PC-9 (cell line): ENCODE results near the gene MPC1L. TPM values are rescaled to one million over a fixed set of nuclear protein-coding genes. Genes with fewer than 3 reads are reported as not detected.
"Not testable (repeated sequence)": the region's sequence is repeated elsewhere in the genome, so short reads cannot be mapped to it uniquely, and the experiment has no call there.

Experiments
- BruUV-seq: library from RNA; stranded (reverse); fragments of 400-500 nt; replicated peaks from 2 replicates; lab custom pipeline; 2021; lab: Mats Ljungman, UMichigan
- CTCF ChIA-PET: fragments of 300-600 bp; sonication (Branson Sonifier 250); formaldehyde crosslinking; loops from one replicate; lab custom pipeline; 2022; ENCODE audit warnings: antibody characterized with exemption; lab: Charles Lee
- POLR2A ChIA-PET: fragments of 300-600 bp; sonication (Branson Sonifier 250); formaldehyde crosslinking; loops from one replicate; lab custom pipeline; 2022; ENCODE audit warnings: antibody characterized with exemption; ENCODE audit not compliant: unreplicated experiment; lab: Charles Lee
- DNase-seq, 2 experiments: peaks; one replicate each; pipeline versions ENCODE4 v3.0.0 to v3.0.0-alpha.2; 2015 to 2022; ENCODE audit warnings: mixed read lengths in 1 of 2
- H2AFZ ChIP-seq: fragments of 200-600 bp; sonication (generic); 2 replicates; pipeline ENCODE4 v1.8.1; 2017; ENCODE audit warnings: antibody characterized with exemption
- H3F3A ChIP-seq: fragments of 200-600 bp; sonication (generic); 2 replicates; pipeline ENCODE4 v1.8.1; 2017; ENCODE audit warnings: antibody characterized with exemption, mild to moderate bottlenecking, low read depth; ENCODE audit not compliant: insufficient read depth
- H3K27ac ChIP-seq: fragments of 200-600 bp; sonication (generic); 2 replicates; pipeline ENCODE4 v1.6.1; 2016; ENCODE audit warnings: mixed run types
- H3K27me3 ChIP-seq: fragments of 200-600 bp; sonication (generic); 2 replicates; pipeline ENCODE4 v1.6.1; 2016; ENCODE audit warnings: low read depth, mixed run types; ENCODE audit not compliant: insufficient read depth
- H3K36me3 ChIP-seq: fragments of 200-600 bp; sonication (generic); 2 replicates; pipeline ENCODE4 v1.6.1; 2016; ENCODE audit warnings: low read depth, mixed run types
- H3K4me1 ChIP-seq: fragments of 200-600 bp; sonication (generic); replicated peaks from 2 replicates; pipeline ENCODE4 v1.6.1; 2016; ENCODE audit warnings: mixed run types; ENCODE audit not compliant: insufficient read depth
- H3K4me2 ChIP-seq: fragments of 200-600 bp; sonication (generic); 2 replicates; pipeline ENCODE4 v1.6.1; 2017; ENCODE audit warnings: mixed run types
- H3K4me3 ChIP-seq: fragments of 200-600 bp; sonication (generic); 2 replicates; pipeline ENCODE4 v1.6.1; 2016; ENCODE audit warnings: mixed run types
- H3K79me2 ChIP-seq: fragments of 200-600 bp; sonication (generic); 2 replicates; pipeline ENCODE4 v1.6.1; 2017; ENCODE audit warnings: low read depth, mixed run types
- H3K9me2 ChIP-seq: fragments of 200-600 bp; sonication (generic); 2 replicates; pipeline ENCODE4 v1.8.1; 2017; ENCODE audit warnings: mild to moderate bottlenecking; ENCODE audit not compliant: insufficient read depth
- H3K9me3 ChIP-seq: fragments of 200-600 bp; sonication (generic); 2 replicates; pipeline ENCODE4 v1.8.1; 2016; ENCODE audit warnings: low read depth; ENCODE audit not compliant: insufficient read depth
- H4K20me1 ChIP-seq: fragments of 200-600 bp; sonication (generic); 2 replicates; pipeline ENCODE4 v1.8.1; 2017; ENCODE audit not compliant: insufficient read depth
- CTCF ChIP-seq: fragments of 200-600 bp; sonication (generic); conservative IDR thresholded peaks from 2 replicates; pipeline ENCODE4 v1.6.1; 2017; ENCODE audit warnings: mixed run types, antibody characterized with exemption, mild to moderate bottlenecking, moderate library complexity
- EZH2 ChIP-seq: fragments of 200-600 bp; sonication (generic); IDR thresholded peaks from 2 replicates; pipeline ENCODE4 v1.8.0; 2017; ENCODE audit warnings: antibody characterized with exemption, low read depth
- intact Hi-C: fragments of 100-400 bp; cut with micrococcal nuclease; formaldehyde crosslinking; loops from one replicate; pipeline ENCODE4 v1.10.0; 2022; ENCODE audit not compliant: unreplicated experiment
- total RNA-seq: library from RNA; stranded (reverse); gene quantifications from 2 replicates; pipeline ENCODE4 v1.2.3, GENCODE V29; 2021

MPC1L gene
- total RNA-seq, 1 experiment from 2014 or later = not detected

- H3K36me3 ChIP-seq = no peaks in the 10 kb centered on the region
- H3F3A ChIP-seq = no peaks in the 10 kb centered on the region
- H3K4me2 ChIP-seq = no peak overlapping the region
- TF ChIP-seq EZH2 = no peak
- TF ChIP-seq CTCF = no peak
- CTCF ChIA-PET = no interaction called here
- no peak overlapping the region for H3K4me3 ChIP-seq
- DNase-seq = no peak
- H3K4me1 ChIP-seq = no peaks in the 10 kb centered on the region
- no peaks in the 10 kb centered on the region for H3K9me3 ChIP-seq
- no peaks in the 10 kb centered on the region for H4K20me1 ChIP-seq
- 0 out of 2 replicates have a peak, but pooled peaks cover 6% of the 10 kb centered on the region for H3K79me2 ChIP-seq
- BruUV-seq = no TSS peak
- intact Hi-C loops = no loop called here
- no peak overlapping the region for H3K27ac ChIP-seq
- H3K9me2 ChIP-seq = no peaks in the 10 kb centered on the region
- POLR2A ChIA-PET = no interaction called here
- no peaks in the 10 kb centered on the region for H3K27me3 ChIP-seq
- no peak overlapping the region for H2AFZ ChIP-seq
Measured at GRCh38 chrX:40582811-40583210, 40.4 kb upstream of the MPC1L start.

- H3K4me1 ChIP-seq, H3F3A ChIP-seq, H3K36me3 ChIP-seq, H3K4me2 ChIP-seq, BruUV-seq, H4K20me1 ChIP-seq, H2AFZ ChIP-seq, DNase-seq, H3K27me3 ChIP-seq, H3K4me3 ChIP-seq, intact Hi-C loops, H3K9me3 ChIP-seq, H3K9me2 ChIP-seq, H3K79me2 ChIP-seq, POLR2A ChIA-PET, H3K27ac ChIP-seq: not testable (repeated sequence)
- CTCF ChIA-PET = interaction anchor here (0.5 kb wide), 1 partner anchor 874 kb away, joined by 8 read pairs; no protein-coding TSS in a partner anchor
Measured at GRCh38 chrX:40587623-40588022, 35.6 kb upstream of the MPC1L start.

DNA sequence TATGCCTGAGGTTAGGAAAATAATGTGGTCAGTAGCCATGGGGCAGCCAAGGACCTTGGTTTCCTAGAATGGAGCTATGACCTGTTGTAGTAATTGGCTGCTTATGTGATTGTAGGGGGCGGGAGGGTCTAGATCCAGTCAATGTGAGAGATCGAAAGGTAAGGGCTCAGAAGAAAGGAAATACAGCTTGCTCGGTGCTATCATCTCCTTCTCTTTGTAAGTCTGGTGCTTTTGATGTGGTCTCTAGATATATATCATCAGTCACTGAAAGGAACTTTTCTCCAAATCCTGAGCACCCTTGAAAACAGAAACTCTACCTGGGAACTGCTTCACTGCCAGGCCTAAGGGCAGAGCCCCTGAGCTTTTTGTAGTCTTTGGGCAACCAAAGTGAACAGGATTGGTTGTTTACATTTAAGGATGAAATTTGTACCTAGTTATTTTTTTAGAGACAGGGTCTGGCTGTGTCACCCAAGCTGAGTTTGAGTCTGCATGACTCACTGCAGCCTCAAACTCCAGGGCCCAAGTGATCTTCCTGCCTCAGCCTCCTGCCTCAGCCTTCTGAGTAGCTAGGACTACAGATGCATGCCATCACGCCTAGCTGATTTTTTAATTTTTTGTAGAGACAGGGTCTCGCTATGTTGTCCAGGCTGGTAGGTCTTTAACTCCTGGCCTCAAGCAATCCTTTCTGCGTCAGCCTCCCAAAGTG, 33.5 kb upstream of the MPC1L start:
- H3F3A ChIP-seq, H3K9me2 ChIP-seq, H2AFZ ChIP-seq, H3K9me3 ChIP-seq, H3K27ac ChIP-seq, H3K4me1 ChIP-seq, intact Hi-C loops, H3K4me3 ChIP-seq, H3K36me3 ChIP-seq, CTCF ChIA-PET, H4K20me1 ChIP-seq, H3K4me2 ChIP-seq, H3K27me3 ChIP-seq, POLR2A ChIA-PET, BruUV-seq, DNase-seq, H3K79me2 ChIP-seq: not testable (repeated sequence)

GRCh38 chrX:40603446-40603845, 19.8 kb upstream of the MPC1L start:
- Histone ChIP-seq H3K36me3 (no peaks in the 10 kb centered on the region), H4K20me1 (no peaks in the 10 kb centered on the region), H3K9me2 (no peaks in the 10 kb centered on the region), H3K4me3 (no peak overlapping the region), H3K4me2 (no peak overlapping the region), H3F3A (no peaks in the 10 kb centered on the region), H3K79me2 (no peaks in the 10 kb centered on the region), H3K9me3 (no peaks in the 10 kb centered on the region), H3K27me3 (no peaks in the 10 kb centered on the region), H3K27ac (no peak overlapping the region), H2AFZ (no peak overlapping the region), H3K4me1 (no peaks in the 10 kb centered on the region)
- no peak for TF ChIP-seq CTCF
- no peak for TF ChIP-seq EZH2
- CTCF ChIA-PET = no interaction called here
- intact Hi-C loops = no loop called here
- no peak for DNase-seq
- BruUV-seq = no TSS peak
- POLR2A ChIA-PET = no interaction called here
